ENCODE results near the gene PNMT.
A peak's percentile ranks its signal among the peaks of the same experiment; 100 is the strongest.

DNA sequence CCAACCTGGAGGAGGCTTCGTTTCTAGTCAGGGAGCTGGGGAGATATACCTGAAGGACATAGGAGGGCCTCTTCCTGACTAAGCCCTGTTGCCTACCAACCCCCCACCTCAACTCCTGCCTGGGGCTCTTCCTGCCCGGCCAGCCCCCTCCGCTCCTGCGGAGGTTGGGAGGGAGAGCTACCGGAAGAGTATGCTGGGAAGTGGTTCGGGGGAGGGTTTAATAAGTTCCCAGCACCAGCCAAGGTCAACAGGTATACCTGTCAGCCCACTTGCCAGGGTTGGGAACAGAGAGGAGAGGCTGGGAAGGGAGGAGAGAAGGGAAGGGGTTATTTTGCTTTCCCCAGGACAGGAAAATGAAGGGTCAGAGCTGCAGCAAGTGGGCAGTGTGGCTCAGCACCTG lies 36.9 kb upstream of the PNMT start:
- TF ChIP-seq, protein P1, sequence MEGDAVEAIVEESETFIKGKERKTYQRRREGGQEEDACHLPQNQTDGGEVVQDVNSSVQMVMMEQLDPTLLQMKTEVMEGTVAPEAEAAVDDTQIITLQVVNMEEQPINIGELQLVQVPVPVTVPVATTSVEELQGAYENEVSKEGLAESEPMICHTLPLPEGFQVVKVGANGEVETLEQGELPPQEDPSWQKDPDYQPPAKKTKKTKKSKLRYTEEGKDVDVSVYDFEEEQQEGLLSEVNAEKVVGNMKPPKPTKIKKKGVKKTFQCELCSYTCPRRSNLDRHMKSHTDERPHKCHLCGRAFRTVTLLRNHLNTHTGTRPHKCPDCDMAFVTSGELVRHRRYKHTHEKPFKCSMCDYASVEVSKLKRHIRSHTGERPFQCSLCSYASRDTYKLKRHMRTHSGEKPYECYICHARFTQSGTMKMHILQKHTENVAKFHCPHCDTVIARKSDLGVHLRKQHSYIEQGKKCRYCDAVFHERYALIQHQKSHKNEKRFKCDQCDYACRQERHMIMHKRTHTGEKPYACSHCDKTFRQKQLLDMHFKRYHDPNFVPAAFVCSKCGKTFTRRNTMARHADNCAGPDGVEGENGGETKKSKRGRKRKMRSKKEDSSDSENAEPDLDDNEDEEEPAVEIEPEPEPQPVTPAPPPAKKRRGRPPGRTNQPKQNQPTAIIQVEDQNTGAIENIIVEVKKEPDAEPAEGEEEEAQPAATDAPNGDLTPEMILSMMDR (IDR thresholded peaks at IDR 0.05) = no peak
- TF ChIP-seq POLR2A (IDR thresholded peaks at IDR 0.05) (peak; percentile 73), POLR2AphosphoS5 (IDR thresholded peaks at IDR 0.05) (peak; percentile 11 to 86 (median 64))

Measured in transverse colon (tissue), 4 donors.